ENCODE results near the gene TCF20.

Gene TCF20

GRCh38 chr22:42292732-42293520, 22.5 kb upstream of the TCF20 start:
- H3K4me1 Mint-ChIP-seq = peaks cover 39% of the 10 kb centered on the region
- H3K36me3 Mint-ChIP-seq (ENCODE audit: low read depth) = no peaks in the 10 kb centered on the region
- no peaks in the 10 kb centered on the region for H3K9me3 Mint-ChIP-seq
- no peak for TF ChIP-seq CTCF (IDR thresholded peaks at IDR 0.05)
- no peak overlapping the region for H3K27ac Mint-ChIP-seq
- DNase-seq = no peak
- H3K27me3 Mint-ChIP-seq (ENCODE audit: low read depth, poor library complexity) = peaks cover 29% of the 10 kb centered on the region
- no peak overlapping the region for H3K4me3 Mint-ChIP-seq

- peaks cover 39% of the 10 kb centered on the region for H3K27me3 Mint-ChIP-seq (ENCODE audit: low read depth, poor library complexity)
- no peak overlapping the region for H3K27ac Mint-ChIP-seq
- H3K36me3 Mint-ChIP-seq (ENCODE audit: low read depth) = no peaks in the 10 kb centered on the region
- TF ChIP-seq CTCF (IDR thresholded peaks at IDR 0.05) = no peak
- no peaks in the 10 kb centered on the region for H3K9me3 Mint-ChIP-seq
- H3K4me3 Mint-ChIP-seq = no peak overlapping the region
- H3K4me1 Mint-ChIP-seq = peaks cover 39% of the 10 kb centered on the region
- DNase-seq = no peak
Measured at GRCh38 chr22:42291287-42291686, 20.8 kb upstream of the TCF20 start.

GRCh38 chr22:42289671-42290541, 19.5 kb upstream of the TCF20 start:
- no peak for DNase-seq
- H3K27ac Mint-ChIP-seq = no peak overlapping the region
- peaks cover 47% of the 10 kb centered on the region for H3K27me3 Mint-ChIP-seq (ENCODE audit: low read depth, poor library complexity)
- no peaks in the 10 kb centered on the region for H3K9me3 Mint-ChIP-seq
- H3K4me1 Mint-ChIP-seq = peaks cover 39% of the 10 kb centered on the region
- no peak overlapping the region for H3K4me3 Mint-ChIP-seq
- TF ChIP-seq CTCF (IDR thresholded peaks at IDR 0.05) = no peak
- H3K36me3 Mint-ChIP-seq (ENCODE audit: low read depth) = no peaks in the 10 kb centered on the region

- TF ChIP-seq CTCF (IDR thresholded peaks at IDR 0.05) = no peak
- no peaks in the 10 kb centered on the region for H3K9me3 Mint-ChIP-seq
- peaks cover 41% of the 10 kb centered on the region for H3K27me3 Mint-ChIP-seq (ENCODE audit: low read depth, poor library complexity)
- peaks cover 40% of the 10 kb centered on the region for H3K4me1 Mint-ChIP-seq
- no peak overlapping the region for H3K4me3 Mint-ChIP-seq
- no peak for DNase-seq
- no peak overlapping the region for H3K27ac Mint-ChIP-seq
- H3K36me3 Mint-ChIP-seq (ENCODE audit: low read depth) = no peaks in the 10 kb centered on the region
Measured at GRCh38 chr22:42288791-42289190, 18.3 kb upstream of the TCF20 start.

DNA sequence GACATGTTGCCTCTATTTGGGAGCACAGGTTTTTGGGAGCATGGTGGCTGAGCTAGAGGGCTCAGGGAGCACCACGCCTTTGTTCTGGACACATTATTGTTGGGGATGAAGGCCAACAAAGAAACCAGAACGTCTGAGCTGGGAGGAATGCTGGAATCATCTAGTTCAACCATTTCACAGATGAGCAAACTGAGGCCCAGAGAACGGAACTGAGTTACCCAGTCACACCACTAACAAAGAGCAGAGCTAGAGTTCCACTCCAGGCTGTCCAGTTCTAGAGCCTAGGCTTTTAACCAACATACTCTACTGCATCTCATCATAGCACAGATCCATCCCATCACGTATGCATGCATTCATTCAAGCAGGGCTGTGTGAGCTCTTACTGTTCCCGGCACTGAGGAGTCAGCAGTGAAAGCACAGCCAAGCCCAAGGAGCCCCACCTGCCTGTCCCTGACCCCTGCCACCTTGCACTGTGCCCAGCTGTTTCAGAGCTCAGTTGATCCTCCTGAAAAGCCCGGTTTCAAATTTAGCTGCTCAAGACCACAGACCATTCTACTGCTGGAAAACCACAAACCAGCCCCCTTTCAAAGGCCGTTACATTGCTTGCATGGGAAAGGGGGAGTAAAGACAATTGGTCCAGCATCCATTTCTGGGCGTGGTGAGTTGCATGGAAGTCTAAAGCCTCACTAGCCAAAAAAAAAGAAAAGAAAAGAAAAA, 16.9 kb upstream of the TCF20 start:
- peaks cover 41% of the 10 kb centered on the region for H3K27me3 Mint-ChIP-seq (ENCODE audit: low read depth, poor library complexity)
- DNase-seq = no peak
- H3K4me1 Mint-ChIP-seq = peaks cover 40% of the 10 kb centered on the region
- H3K27ac Mint-ChIP-seq = no peak overlapping the region
- no peaks in the 10 kb centered on the region for H3K36me3 Mint-ChIP-seq (ENCODE audit: low read depth)
- no peak for TF ChIP-seq CTCF (IDR thresholded peaks at IDR 0.05)
- no peak overlapping the region for H3K4me3 Mint-ChIP-seq
- H3K9me3 Mint-ChIP-seq = no peaks in the 10 kb centered on the region

Data from nephron progenitor cell (in vitro differentiated cells).